ENCODE measurements around the gene ATP5F1D.
A peak's percentile ranks its signal among the peaks of the same experiment; 100 is the strongest.

Gene ATP5F1D

DNA sequence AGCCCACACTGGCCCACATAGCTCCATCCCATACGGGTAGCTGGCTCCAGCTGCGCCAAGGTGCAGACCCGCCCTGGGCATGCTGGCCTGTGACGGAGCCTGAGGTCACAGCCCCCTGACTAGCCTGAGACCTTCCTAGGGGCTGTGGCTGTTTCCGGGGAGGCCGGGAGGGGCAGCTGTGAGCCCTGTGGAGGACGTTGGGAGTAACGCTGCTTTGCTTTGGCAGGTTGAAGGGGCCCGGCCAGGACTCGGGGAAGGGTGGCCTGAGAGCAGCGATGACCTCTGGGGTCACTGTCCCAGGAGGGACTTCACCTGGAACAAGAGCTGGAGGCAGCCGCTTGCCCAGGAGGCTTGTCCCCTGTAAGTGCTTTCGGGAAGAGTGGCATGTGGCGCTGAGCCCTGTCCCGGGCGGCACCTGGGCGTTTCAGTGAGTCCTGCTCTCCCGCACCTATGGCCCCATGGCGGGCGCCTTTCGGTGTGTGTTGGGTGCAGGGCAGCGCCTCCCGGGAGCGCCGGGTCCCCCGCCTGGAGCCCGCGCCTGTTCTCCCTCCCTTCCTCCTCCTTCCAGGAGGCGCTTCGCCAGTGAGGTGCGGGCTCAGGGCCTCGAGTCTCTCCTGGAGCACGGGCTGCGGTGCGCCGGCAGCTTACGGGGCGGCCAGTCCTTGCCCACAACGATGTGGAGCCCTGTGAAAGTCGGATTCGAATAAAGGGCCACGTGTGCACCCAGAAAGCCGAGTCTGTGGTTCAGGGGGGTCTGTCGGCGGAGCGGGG is 32.7 kb downstream of the ATP5F1D start:
- Histone ChIP-seq H3K36me3 (replicated peaks; ENCODE audit: low read depth, low read length) (peaks cover 58% of the 10 kb centered on the region), H3K27me3 (ENCODE audit: low read depth, low read length) (no peaks in the 10 kb centered on the region), H3K27ac (ENCODE audit: low read length) (0 out of 2 replicates have a peak overlapping the region, but pooled peaks have one; percentile 91), H4K20me1 (ENCODE audit: insufficient read depth, low read length) (peaks cover 16% of the 10 kb centered on the region), H3K4me2 (ENCODE audit: low read length) (peak overlapping the region; percentile 63), H3K4me3 (ENCODE audit: low read length) (peak overlapping the region; percentile 82; the same call in 1 of the 2 replicates), H2AFZ (ENCODE audit: low read depth, low read length) (no peak overlapping the region), H3K9me3 (ENCODE audit: insufficient read depth, low read length) (no peaks in the 10 kb centered on the region), H3K9ac (ENCODE audit: low read length) (no peak overlapping the region), H3K79me2 (ENCODE audit: low read length) (peaks cover 68% of the 10 kb centered on the region), H3K4me1 (ENCODE audit: low read length) (peaks cover 27% of the 10 kb centered on the region)
- no peak for TF ChIP-seq EZH2phosphoT487 (IDR thresholded peaks at IDR 0.05; ENCODE audit: low read depth)
- TF ChIP-seq, protein P1, sequence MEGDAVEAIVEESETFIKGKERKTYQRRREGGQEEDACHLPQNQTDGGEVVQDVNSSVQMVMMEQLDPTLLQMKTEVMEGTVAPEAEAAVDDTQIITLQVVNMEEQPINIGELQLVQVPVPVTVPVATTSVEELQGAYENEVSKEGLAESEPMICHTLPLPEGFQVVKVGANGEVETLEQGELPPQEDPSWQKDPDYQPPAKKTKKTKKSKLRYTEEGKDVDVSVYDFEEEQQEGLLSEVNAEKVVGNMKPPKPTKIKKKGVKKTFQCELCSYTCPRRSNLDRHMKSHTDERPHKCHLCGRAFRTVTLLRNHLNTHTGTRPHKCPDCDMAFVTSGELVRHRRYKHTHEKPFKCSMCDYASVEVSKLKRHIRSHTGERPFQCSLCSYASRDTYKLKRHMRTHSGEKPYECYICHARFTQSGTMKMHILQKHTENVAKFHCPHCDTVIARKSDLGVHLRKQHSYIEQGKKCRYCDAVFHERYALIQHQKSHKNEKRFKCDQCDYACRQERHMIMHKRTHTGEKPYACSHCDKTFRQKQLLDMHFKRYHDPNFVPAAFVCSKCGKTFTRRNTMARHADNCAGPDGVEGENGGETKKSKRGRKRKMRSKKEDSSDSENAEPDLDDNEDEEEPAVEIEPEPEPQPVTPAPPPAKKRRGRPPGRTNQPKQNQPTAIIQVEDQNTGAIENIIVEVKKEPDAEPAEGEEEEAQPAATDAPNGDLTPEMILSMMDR (IDR thresholded peaks at IDR 0.05; ENCODE audit: low read depth, low read length) = no peak

- TF ChIP-seq EZH2phosphoT487 (IDR thresholded peaks at IDR 0.05; ENCODE audit: low read depth) = no peak
- TF ChIP-seq, protein P1 (IDR thresholded peaks at IDR 0.05; ENCODE audit: low read depth, low read length) = no peak
- Histone ChIP-seq H3K27ac (ENCODE audit: low read length) (peak overlapping the region; percentile 91), H3K79me2 (ENCODE audit: low read length) (peaks cover 63% of the 10 kb centered on the region), H3K36me3 (replicated peaks; ENCODE audit: low read depth, low read length) (peaks cover 60% of the 10 kb centered on the region), H3K27me3 (ENCODE audit: low read depth, low read length) (no peaks in the 10 kb centered on the region), H2AFZ (ENCODE audit: low read depth, low read length) (no peak overlapping the region), H3K4me3 (ENCODE audit: low read length) (peak overlapping the region; percentile 82), H3K4me1 (ENCODE audit: low read length) (peaks cover 27% of the 10 kb centered on the region), H4K20me1 (ENCODE audit: insufficient read depth, low read length) (peaks cover 14% of the 10 kb centered on the region), H3K4me2 (ENCODE audit: low read length) (peak overlapping the region; percentile 63), H3K9me3 (ENCODE audit: insufficient read depth, low read length) (no peaks in the 10 kb centered on the region), H3K9ac (ENCODE audit: low read length) (peak overlapping the region; percentile 19; the same call in 1 of the 2 replicates)
These were observed 33.3 kb downstream of the ATP5F1D start for GRCh38 chr19:1274852-1275259.

DNA sequence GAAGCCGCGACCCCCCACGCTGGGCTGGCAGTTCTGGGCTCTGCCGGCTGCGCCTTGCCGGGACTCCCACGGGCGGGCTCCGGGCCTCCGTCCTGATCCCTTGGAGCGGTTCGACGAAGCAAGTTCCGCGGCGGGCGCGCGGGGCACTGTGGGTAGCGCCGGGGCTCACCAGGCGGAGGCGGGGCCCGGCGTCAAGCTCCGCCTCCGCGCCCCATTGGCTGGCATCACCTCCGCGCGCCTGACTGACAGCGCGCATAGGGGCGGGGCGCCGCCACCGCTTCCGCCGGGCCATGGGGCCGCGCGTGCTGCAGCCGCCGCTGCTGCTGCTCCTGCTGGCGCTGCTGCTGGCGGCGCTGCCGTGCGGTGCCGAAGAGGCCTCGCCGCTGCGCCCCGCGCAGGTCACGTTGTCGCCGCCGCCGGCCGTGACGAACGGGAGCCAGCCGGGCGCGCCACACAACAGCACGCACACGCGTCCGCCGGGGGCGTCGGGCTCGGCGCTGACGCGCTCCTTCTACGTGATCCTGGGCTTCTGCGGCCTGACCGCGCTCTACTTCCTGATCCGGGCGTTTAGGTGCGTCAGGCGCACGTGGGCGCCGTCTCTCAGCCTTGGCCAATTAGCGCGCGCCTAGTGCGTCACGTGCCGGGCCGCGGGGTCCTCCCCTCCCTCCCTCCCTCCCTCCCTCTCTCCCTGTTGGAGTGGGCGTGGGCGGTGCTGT is 33.9 kb downstream of the ATP5F1D start, which contains the start of gene FAM174C:
FAM174C (plus strand) TSS at position 271 of the 716 bp plus-strand sequence; CDS start at position 291, 20 bp downstream.
- peaks cover 57% of the 10 kb centered on the region for H3K36me3 ChIP-seq (replicated peaks; ENCODE audit: low read depth, low read length)

More for the DNA sequence above, 33.9 kb downstream of the ATP5F1D start, which contains the start of gene FAM174C:
- TF ChIP-seq EZH2phosphoT487 (IDR thresholded peaks at IDR 0.05; ENCODE audit: low read depth) = no peak
- TF ChIP-seq, protein P1 (IDR thresholded peaks at IDR 0.05; ENCODE audit: low read depth, low read length) = no peak
- H3K79me2 ChIP-seq (ENCODE audit: low read length) = peaks cover 57% of the 10 kb centered on the region
- peak within 1 kb of the TSS; percentile 91 for H3K27ac ChIP-seq (ENCODE audit: low read length)
- no peaks in the 10 kb centered on the region for H3K9me3 ChIP-seq (ENCODE audit: insufficient read depth, low read length)
- H3K27me3 ChIP-seq (ENCODE audit: low read depth, low read length) = no peaks in the 10 kb centered on the region
- H2AFZ ChIP-seq (ENCODE audit: low read depth, low read length) = no peak within 1 kb of the TSS
- peak within 1 kb of the TSS; percentile 82 for H3K4me2 ChIP-seq (ENCODE audit: low read length)
- peaks cover 12% of the 10 kb centered on the region for H4K20me1 ChIP-seq (ENCODE audit: insufficient read depth, low read length)
- peak within 1 kb of the TSS; percentile 83 for H3K9ac ChIP-seq (ENCODE audit: low read length)
- peaks cover 23% of the 10 kb centered on the region for H3K4me1 ChIP-seq (ENCODE audit: low read length)
- peak within 1 kb of the TSS; percentile 82 for H3K4me3 ChIP-seq (ENCODE audit: low read length)
